ENCODE measurements around the gene JAM2.
A peak's percentile ranks its signal among the peaks of the same experiment; 100 is the strongest.

The JAM2 gene

GRCh38 chr21:25733859-25734653 lies 95.0 kb downstream of the JAM2 start:
- in situ Hi-C loops (cut with HindIII; ENCODE audit: low sequenced_read_pairs) = no loop called here
- peak overlapping the region; percentile 80 for H3K4me3 ChIP-seq (ENCODE audit: low read depth, low read length)
- no peak for TF ChIP-seq CTCF (IDR thresholded peaks at IDR 0.05; ENCODE audit: low read depth, low read length, missing control alignments)
- DNase-seq (ENCODE audit: low read depth) = no peak

DNA sequence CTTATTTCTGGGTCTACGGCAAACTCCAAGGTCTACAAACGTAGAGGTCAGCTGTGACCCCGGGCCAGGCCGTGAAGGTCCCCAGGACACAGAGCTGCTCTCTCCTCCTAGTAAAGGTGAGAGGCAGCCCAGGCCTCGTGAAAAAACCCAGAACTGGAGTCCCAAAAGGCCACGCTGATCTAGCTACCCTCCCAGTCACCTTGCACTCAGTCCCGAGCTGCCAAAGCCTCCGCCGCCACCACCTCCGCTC lies 95.5 kb downstream of the JAM2 start:
- DNase-seq (ENCODE audit: low read depth) = no peak
- peak overlapping the region; percentile 80 for H3K4me3 ChIP-seq (ENCODE audit: low read depth, low read length)
- TF ChIP-seq CTCF (IDR thresholded peaks at IDR 0.05; ENCODE audit: low read depth, low read length, missing control alignments) = no peak
- in situ Hi-C loops (cut with HindIII; ENCODE audit: low sequenced_read_pairs) = no loop called here

- TF ChIP-seq CTCF (IDR thresholded peaks at IDR 0.05; ENCODE audit: low read depth, low read length, missing control alignments) = peak; percentile 25
- peak; percentile 97 for DNase-seq (ENCODE audit: low read depth)
- in situ Hi-C loops (cut with HindIII; ENCODE audit: low sequenced_read_pairs) = no loop called here
- peak within 1 kb of the TSS; percentile 80 for H3K4me3 ChIP-seq (ENCODE audit: low read depth, low read length)
Measured at GRCh38 chr21:25734904-25735645, 96.0 kb downstream of the JAM2 start, which contains the start of the genes ATP5PF and GABPA. Gene ATP5PF, minus strand, starts transcription at chr21:25734904. Its CDS starts 5,110 bp downstream, at chr21:25729794. Gene GABPA, plus strand, starts transcription at chr21:25734972. Its CDS starts 6,627 bp downstream, at chr21:25741599.

DNA sequence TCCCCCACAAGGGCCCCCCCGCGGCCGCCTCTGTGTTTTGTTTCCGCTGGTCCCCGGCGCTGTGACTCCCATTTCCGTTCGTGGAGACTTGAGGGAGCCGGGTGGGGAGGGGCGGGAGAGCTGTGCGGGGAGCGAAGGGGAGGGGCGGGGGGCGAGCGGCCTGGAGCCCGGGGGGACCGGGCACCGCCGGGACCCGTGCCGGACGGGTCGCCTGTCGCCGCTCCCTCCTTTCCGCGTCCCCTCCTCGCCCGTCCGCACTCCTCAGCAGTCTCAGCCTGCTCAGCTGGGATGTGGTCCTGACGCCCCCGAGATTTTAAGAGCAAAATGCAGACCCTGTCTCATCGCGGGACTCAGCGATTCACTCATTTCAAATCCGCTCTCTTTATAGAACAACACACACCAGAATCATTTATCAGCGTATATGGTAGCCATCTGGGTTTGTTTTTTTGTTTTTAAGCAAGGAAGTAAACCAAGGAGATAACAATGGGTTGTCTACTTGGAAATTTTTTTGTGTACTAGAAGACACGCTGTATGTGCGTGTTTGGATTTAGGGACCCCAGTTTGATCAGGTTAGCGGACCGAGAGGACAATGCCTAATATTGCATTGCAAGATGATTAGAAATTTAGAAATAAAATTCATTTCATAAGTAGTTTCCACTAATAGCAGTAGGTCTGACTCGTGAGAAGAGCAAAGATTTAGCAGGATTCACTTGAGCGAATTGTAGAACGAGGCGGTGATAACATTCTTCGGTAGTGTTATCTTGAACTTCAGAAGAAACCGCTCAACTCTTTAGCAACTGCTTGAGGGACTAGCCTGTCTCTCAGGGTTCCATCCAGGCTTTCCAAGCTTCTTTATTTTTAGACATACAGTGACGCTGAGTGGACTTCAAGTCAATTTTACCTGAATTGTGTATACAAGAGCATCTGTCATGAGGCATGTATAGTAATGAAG lies 96.9 kb downstream of the JAM2 start:
- in situ Hi-C loops (cut with HindIII; ENCODE audit: low sequenced_read_pairs) = no loop called here
- peak; percentile 51 for DNase-seq (ENCODE audit: low read depth)
- H3K4me3 ChIP-seq (ENCODE audit: low read depth, low read length) = peak overlapping the region; percentile 80
- no peak for TF ChIP-seq CTCF (IDR thresholded peaks at IDR 0.05; ENCODE audit: low read depth, low read length, missing control alignments)

- H3K4me3 ChIP-seq (ENCODE audit: low read depth, low read length) = no peak overlapping the region
- DNase-seq (ENCODE audit: low read depth) = no peak
- in situ Hi-C loops (cut with HindIII; ENCODE audit: low sequenced_read_pairs) = no loop called here
- no peak for TF ChIP-seq CTCF (IDR thresholded peaks at IDR 0.05; ENCODE audit: low read depth, low read length, missing control alignments)
Measured at GRCh38 chr21:25737421-25737820, 98.4 kb downstream of the JAM2 start.

DNA sequence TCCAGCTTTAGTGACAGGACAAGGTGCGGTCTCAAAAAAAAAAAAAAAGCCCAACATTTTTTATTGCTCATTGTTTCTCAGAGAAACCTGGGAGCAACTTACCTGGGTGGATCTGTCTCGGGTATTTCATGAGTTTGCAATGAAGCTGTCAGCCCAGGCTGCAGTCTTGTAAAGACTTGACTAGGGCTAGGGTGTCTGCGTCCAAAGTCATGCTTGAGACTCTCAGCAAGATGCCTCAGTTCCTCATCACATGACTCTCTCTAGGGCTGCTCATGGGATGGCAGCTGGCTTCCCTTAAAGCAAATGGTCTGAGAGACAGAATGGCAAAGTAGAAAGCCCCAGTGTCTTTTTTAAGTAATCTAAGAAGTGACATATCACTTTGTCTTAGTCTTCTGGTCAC lies 103.8 kb downstream of the JAM2 start:
- in situ Hi-C loops (cut with HindIII; ENCODE audit: low sequenced_read_pairs) = no loop called here
- H3K4me3 ChIP-seq (ENCODE audit: low read depth, low read length) = no peak overlapping the region
- TF ChIP-seq CTCF (IDR thresholded peaks at IDR 0.05; ENCODE audit: low read depth, low read length, missing control alignments) = no peak
- DNase-seq (ENCODE audit: low read depth) = no peak
